Natural killer cell (primary cell): ENCODE results near the gene C1QC. TPM values are rescaled to one million over a fixed set of nuclear protein-coding genes. Genes with fewer than 3 reads are reported as not detected.

Experiments used
- ATAC-seq, 3 donors: fragments of 150-1000 bp in 2 of 3; fragments of 200-7000 bp in 1 of 3; cut with Tn5 transposase; 1 replicate in 1 of 3; 2 replicates in 2 of 3; pipeline ENCODE4 v1.10.0; 2021; ENCODE audit warnings: mild to moderate bottlenecking in 2 of 3, moderate library complexity in 2 of 3
- DNase-seq, 2 donors: peaks; one replicate each; pipeline versions ENCODE4 v3.0.0 to v3.0.0-alpha.2; 2013 to 2021; ENCODE audit warnings: mixed read lengths in 1 of 2
- H3K27ac ChIP-seq: one replicate; pipeline ENCODE4 v1.5.1; 2013; ENCODE audit warnings: mild to moderate bottlenecking, low read length
- H3K27me3 ChIP-seq: one replicate; pipeline ENCODE4 v1.6.1; 2013; ENCODE audit warnings: low read length; ENCODE audit not compliant: control insufficient read depth, insufficient read depth
- H3K36me3 ChIP-seq: one replicate; pipeline ENCODE4 v1.6.1; 2013; ENCODE audit warnings: low read length; ENCODE audit not compliant: control insufficient read depth, insufficient read depth
- H3K4me1 ChIP-seq: one replicate; pipeline ENCODE4 v1.6.1; 2013; ENCODE audit warnings: low read length; ENCODE audit not compliant: control insufficient read depth, insufficient read depth
- H3K4me3 ChIP-seq: one replicate; pipeline ENCODE4 v1.5.1; 2013; ENCODE audit warnings: low read length
- H3K9me3 ChIP-seq: one replicate; pipeline ENCODE4 v1.6.1; 2013; ENCODE audit warnings: low read length; ENCODE audit not compliant: control insufficient read depth, insufficient read depth
- H3K27ac Mint-ChIP-seq, 2 donors: one replicate each; pipeline ENCODE4 v1.8.0; 2022; ENCODE audit warnings: mild to moderate bottlenecking in 2 of 2, mixed read lengths in 2 of 2, moderate library complexity in 1 of 2
- H3K27me3 Mint-ChIP-seq, 2 donors: one replicate each; pipeline ENCODE4 v1.8.0; 2022; ENCODE audit warnings: low read depth in 2 of 2, mixed read lengths in 2 of 2
- H3K36me3 Mint-ChIP-seq: one replicate; pipeline ENCODE4 v1.8.0; 2022; ENCODE audit warnings: mixed read lengths
- H3K4me1 Mint-ChIP-seq, 2 donors: one replicate each; pipeline ENCODE4 v1.8.0; 2022; ENCODE audit warnings: mixed read lengths in 2 of 2
- H3K4me3 Mint-ChIP-seq: one replicate; pipeline ENCODE4 v1.8.0; 2022; ENCODE audit warnings: mild to moderate bottlenecking, moderate library complexity, mixed read lengths
- H3K9me3 Mint-ChIP-seq, 2 donors: one replicate each; pipeline ENCODE4 v1.8.0; 2022; ENCODE audit warnings: mixed read lengths in 2 of 2
- CTCF ChIP-seq: fragments of 200-600 bp; IDR thresholded peaks from one replicate; pipeline ENCODE4 v1.8.0; 2022; ENCODE audit warnings: antibody characterized with exemption
- WGBS: methylation state at CpG from one replicate; pipeline ENCODE4 v1.1.7; 2013; ENCODE audit warnings: missing lambda C conversion rate; ENCODE audit not compliant: insufficient coverage; 5-methylcytosine and 5-hydroxymethylcytosine counted together
- intact Hi-C: fragments of 100-400 bp; cut with micrococcal nuclease; formaldehyde crosslinking; loops from one replicate; pipeline ENCODE4 v1.14.2; 2022
- total RNA-seq, 4 donors: library from RNA; stranded (reverse); fragments of 120-200 nt in 1 of 4; gene quantifications; one replicate each; pipeline versions ENCODE4 v1.2.3 to v1.2.4, GENCODE V29; 2013 to 2022

Gene C1QC
- total RNA-seq, 3 donors from 2014 or later (not counting 1 experiment from before 2014, with no cell fraction given), result 0.33 TPM; not detected in 2

- Histone ChIP-seq H3K27ac (no peak overlapping the region), H3K27me3 (no peaks in the 10 kb centered on the region), H3K4me3 (no peak overlapping the region), H3K4me1 (no peaks in the 10 kb centered on the region), H3K9me3 (no peaks in the 10 kb centered on the region), H3K36me3 (no peaks in the 10 kb centered on the region)
- H3K27me3 Mint-ChIP-seq, result peaks cover 19 to 24% of the 10 kb centered on the region in 2 donors
- ATAC-seq (no peak), DNase-seq (no peak)
- no peaks in the 10 kb centered on the region for H3K36me3 Mint-ChIP-seq
- no peak overlapping the region for H3K27ac Mint-ChIP-seq
- no peaks in the 10 kb centered on the region for H3K4me1 Mint-ChIP-seq
- intact Hi-C loops, result no loop called here
- no peak for TF ChIP-seq CTCF
- WGBS, result 57% methylated on average over 12 of the region's 12 CpGs
- no peaks in the 10 kb centered on the region for H3K9me3 Mint-ChIP-seq
- no peak overlapping the region for H3K4me3 Mint-ChIP-seq
Observed at GRCh38 chr1:22613951-22614350, 29.5 kb upstream of the C1QC start.

- 86% methylated on average over 2 of the region's 2 CpGs for WGBS
- Mint-ChIP-seq H3K36me3 (no peaks in the 10 kb centered on the region), H3K27me3 (peaks cover 14% of the 10 kb centered on the region in 2 donors), H3K4me3 (no peak overlapping the region), H3K9me3 (no peaks in the 10 kb centered on the region), H3K4me1 (no peaks in the 10 kb centered on the region), H3K27ac (no peak overlapping the region)
- no peaks in the 10 kb centered on the region for H3K27me3 ChIP-seq
- H3K4me3 ChIP-seq, result no peak overlapping the region
- H3K4me1 ChIP-seq, result no peaks in the 10 kb centered on the region
- H3K36me3 ChIP-seq, result no peaks in the 10 kb centered on the region
- DNase-seq (no peak), ATAC-seq (no peak)
- H3K27ac ChIP-seq, result no peak overlapping the region
- intact Hi-C loops, result no loop called here
- no peaks in the 10 kb centered on the region for H3K9me3 ChIP-seq
- no peak for TF ChIP-seq CTCF
Observed at GRCh38 chr1:22615886-22616285, 27.5 kb upstream of the C1QC start.

- 58% methylated on average over 11 of the region's 11 CpGs for WGBS
- H3K27ac Mint-ChIP-seq, result no peak overlapping the region
- H3K4me1 ChIP-seq, result no peaks in the 10 kb centered on the region
- no peak for DNase-seq
- no peak overlapping the region for H3K4me3 Mint-ChIP-seq
- no peaks in the 10 kb centered on the region for H3K27me3 ChIP-seq
- H3K27ac ChIP-seq, result no peak overlapping the region
- H3K9me3 Mint-ChIP-seq, result no peaks in the 10 kb centered on the region
- H3K27me3 Mint-ChIP-seq, result peaks cover 8 to 14% of the 10 kb centered on the region in 2 donors
- ATAC-seq, result no peak
- H3K36me3 ChIP-seq, result no peaks in the 10 kb centered on the region
- intact Hi-C loops, result no loop called here
- H3K4me1 Mint-ChIP-seq, result no peaks in the 10 kb centered on the region
- H3K4me3 ChIP-seq, result no peak overlapping the region
- H3K36me3 Mint-ChIP-seq, result no peaks in the 10 kb centered on the region
- TF ChIP-seq CTCF, result no peak
- no peaks in the 10 kb centered on the region for H3K9me3 ChIP-seq
Observed at GRCh38 chr1:22616571-22616970, 26.9 kb upstream of the C1QC start.

- ATAC-seq (no peak), DNase-seq (no peak)
- Histone ChIP-seq H3K27me3 (no peaks in the 10 kb centered on the region), H3K4me1 (no peaks in the 10 kb centered on the region), H3K27ac (no peak overlapping the region), H3K36me3 (no peaks in the 10 kb centered on the region), H3K9me3 (no peaks in the 10 kb centered on the region), H3K4me3 (no peak overlapping the region)
- Mint-ChIP-seq H3K4me3 (no peak overlapping the region), H3K27me3 (peaks cover 7 to 17% of the 10 kb centered on the region in 2 donors), H3K9me3 (no peaks in the 10 kb centered on the region), H3K36me3 (no peaks in the 10 kb centered on the region), H3K4me1 (no peaks in the 10 kb centered on the region), H3K27ac (no peak overlapping the region)
- no peak for TF ChIP-seq CTCF
- WGBS, result 50% methylated on average over 16 of the region's 16 CpGs
- intact Hi-C loops, result no loop called here
Observed at GRCh38 chr1:22618056-22618455, 25.4 kb upstream of the C1QC start.
